HCT116 (cell line): ENCODE data around the gene MTHFD1L. TPM values are rescaled to one million over a fixed set of nuclear protein-coding genes. Genes with fewer than 3 reads are reported as not detected.

ENCODE experiments used
- ATAC-seq: fragments of 200-7000 bp; cut with Tn5 transposase; 2 replicates; pipeline ENCODE4 v1.9.1; 2020; ENCODE audit warnings: mild to moderate bottlenecking, moderate library complexity
- BruUV-seq: library from RNA; stranded (reverse); fragments of 400-500 nt; replicated peaks from 2 replicates; lab custom pipeline; 2021; lab: Mats Ljungman, UMichigan
- CTCF ChIA-PET: fragments of 300-600 bp; sonication (Branson Sonifier 250); formaldehyde crosslinking; loops from one replicate; lab custom pipeline; 2021; ENCODE audit warnings: antibody characterized with exemption; lab: Charles Lee
- POLR2A ChIA-PET: fragments of 300-600, 350-600 bp; sonication (Branson Sonifier 250); formaldehyde crosslinking; loops from one replicate; lab custom pipeline; 2021; ENCODE audit warnings: antibody characterized with exemption; lab: Charles Lee
- RAD21 ChIA-PET, 2 experiments: fragments of 300-600 bp; sonication (Branson Sonifier 250); formaldehyde crosslinking; loops; one replicate each; lab custom pipeline; 2023; ENCODE audit warnings: low total read pairs in 2 of 2; ENCODE audit not compliant: uncharacterized antibody in 2 of 2, unreplicated experiment in 2 of 2, low non-redundant PET in 1 of 2; lab: Charles Lee
- DNase-seq: peaks from one replicate; pipeline ENCODE4 v3.0.0-alpha.2; 2010; ENCODE audit warnings: low read depth, low spot score
- H2AFZ ChIP-seq: fragments of 200-600 bp; shearing (Covaris generic), sonication (generic); 2 replicates; pipeline ENCODE4 v1.6.1; 2017; ENCODE audit warnings: low read depth, mixed run types, mixed read lengths, antibody characterized with exemption, low read length; ENCODE audit not compliant: poor library complexity, severe bottlenecking
- H3K27ac ChIP-seq: 2 replicates; pipeline ENCODE4 v1.5.1; 2012; ENCODE audit warnings: low read depth, low read length
- H3K27me3 ChIP-seq: fragments of 200-600 bp; sonication (generic); 2 replicates; pipeline ENCODE4 v1.6.1; 2016; ENCODE audit warnings: mixed run types, low read length, mixed read lengths; ENCODE audit not compliant: insufficient read depth
- H3K36me3 ChIP-seq, 2 experiments: fragments of 200-500 bp in 1 of 2; fragments of 200-600 bp in 1 of 2; sonication (Bioruptor generic) in 1 of 2; sonication (generic) in 1 of 2; 2 replicates each; pipeline versions ENCODE4 v1.5.1 to v1.6.1; 2014 to 2016; ENCODE audit warnings: low read length in 2 of 2, inconsistent platforms in 1 of 2, mixed read lengths in 1 of 2, mixed run types in 1 of 2; ENCODE audit not compliant: insufficient read depth in 2 of 2, control insufficient read depth in 1 of 2
- H3K4me1 ChIP-seq, 2 experiments: fragments of 200-600 bp in 1 of 2; sonication (generic) in 1 of 2; 2 replicates each; pipeline versions ENCODE4 v1.5.1 to v1.6.1; 2012 to 2017; ENCODE audit warnings: low read length in 2 of 2, inconsistent platforms in 1 of 2, mild to moderate bottlenecking in 1 of 2, mixed read lengths in 1 of 2, mixed run types in 1 of 2, moderate library complexity in 1 of 2; ENCODE audit not compliant: insufficient read depth in 2 of 2, control insufficient read depth in 1 of 2
- H3K4me2 ChIP-seq: fragments of 200-600 bp; sonication (generic); 2 replicates; pipeline ENCODE4 v1.6.1; 2017; ENCODE audit warnings: mixed run types, low read length, mixed read lengths
- H3K4me3 ChIP-seq, 2 experiments: fragments of 200-600 bp in 1 of 2; sonication (generic) in 1 of 2; replicated peaks in 1 of 2; 2 replicates each; pipeline ENCODE4 v1.5.1; 2011 to 2016; ENCODE audit warnings: low read length in 2 of 2, control low read depth in 1 of 2, low read depth in 1 of 2, mild to moderate bottlenecking in 1 of 2, mixed read lengths in 1 of 2, mixed run types in 1 of 2
- H3K79me2 ChIP-seq: fragments of 200-600 bp; sonication (generic); 2 replicates; pipeline ENCODE4 v1.6.1; 2017; ENCODE audit warnings: mild to moderate bottlenecking, mixed run types, low read length, moderate library complexity, mixed read lengths; ENCODE audit not compliant: insufficient read depth
- H3K9ac ChIP-seq: fragments of 200-600 bp; sonication (generic); 2 replicates; pipeline ENCODE4 v1.6.1; 2016; ENCODE audit warnings: low read length, mixed read lengths
- H3K9me2 ChIP-seq: fragments of 200-600 bp; sonication (generic), shearing (Covaris generic); 2 replicates; pipeline ENCODE4 v1.6.1; 2017; ENCODE audit warnings: mixed run types, mild to moderate bottlenecking, moderate library complexity; ENCODE audit not compliant: insufficient read depth
- H3K9me3 ChIP-seq, 2 experiments: fragments of 200-500 bp in 1 of 2; fragments of 200-600 bp in 1 of 2; sonication (Bioruptor generic) in 1 of 2; sonication (generic) in 1 of 2; 2 replicates each; pipeline ENCODE4 v1.6.1; 2014 to 2017; ENCODE audit warnings: low read length in 2 of 2, mixed read lengths in 2 of 2, inconsistent platforms in 1 of 2, low read depth in 1 of 2, mild to moderate bottlenecking in 1 of 2, mixed run types in 1 of 2, moderate library complexity in 1 of 2; ENCODE audit not compliant: control insufficient read depth in 1 of 2, insufficient read depth in 1 of 2
- H4K20me1 ChIP-seq: fragments of 200-600 bp; sonication (generic), shearing (Covaris generic); 2 replicates; pipeline ENCODE4 v1.6.1; 2017; ENCODE audit warnings: mixed run types, mild to moderate bottlenecking, moderate library complexity; ENCODE audit not compliant: insufficient read depth
- CEBPB ChIP-seq: IDR thresholded peaks from 2 replicates; pipeline ENCODE4 v1.6.1; 2012; ENCODE audit warnings: low read depth
- POLR2AphosphoS5 ChIP-seq: IDR thresholded peaks from 2 replicates; pipeline ENCODE4 v1.6.1; 2011; ENCODE audit warnings: mild to moderate bottlenecking, low read depth, low read length, moderate library complexity
- RAD21 ChIP-seq: IDR thresholded peaks from 2 replicates; pipeline ENCODE4 v1.6.1; 2012; ENCODE audit warnings: low read depth, mild to moderate bottlenecking
- SP1 ChIP-seq: IDR thresholded peaks from 2 replicates; pipeline ENCODE4 v1.6.1; 2012; ENCODE audit warnings: low read depth
- ZNF274 ChIP-seq: fragments of 200-500 bp; sonication (Bioruptor generic); IDR thresholded peaks from 2 replicates; pipeline ENCODE4 v1.6.1; 2014; ENCODE audit warnings: mild to moderate bottlenecking, low read depth, low read length, inconsistent platforms
- intact Hi-C: fragments of 100-400 bp; cut with micrococcal nuclease; formaldehyde crosslinking; loops from 2 replicates; pipeline ENCODE4 v1.10.0; 2022
- total RNA-seq: library from RNA; stranded (reverse); gene quantifications from one replicate; pipeline ENCODE4 v1.2.1, GENCODE V29; 2021; ENCODE audit not compliant: unreplicated experiment
- TF ChIP-seq, protein P1 (sequence below): IDR thresholded peaks from 2 replicates; pipeline ENCODE4 v1.6.1; 2012; ENCODE audit warnings: low read depth

Gene MTHFD1L
- total RNA-seq, 1 experiment from 2014 or later: 127 TPM

DNA sequence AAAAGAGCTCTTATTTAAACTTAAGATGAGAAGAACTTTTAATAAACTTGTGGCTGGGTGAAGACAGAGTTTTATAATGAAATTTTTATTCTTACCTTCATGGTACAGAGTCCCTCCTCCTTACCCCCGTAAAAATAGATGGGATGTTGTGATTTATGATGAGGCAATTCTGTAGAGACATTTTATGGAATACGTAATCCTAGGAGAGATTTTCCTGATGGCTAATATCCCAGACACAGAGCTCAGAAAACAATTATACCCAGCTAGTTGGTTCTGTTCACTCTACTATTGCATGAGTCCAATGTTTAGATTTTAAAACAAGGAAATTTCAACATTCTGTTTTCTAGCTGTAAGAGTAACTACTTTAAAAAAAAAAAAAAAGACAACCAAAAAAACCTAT, 43.4 kb downstream of the MTHFD1L start:
- H3K4me1 ChIP-seq: no peaks in the 10 kb centered on the region
- ChIA-PET POLR2A (no interaction called here), RAD21 (interaction anchor here in 1 of 2 experiments (0.6 kb wide), 1 partner anchor 524 kb away, joined by 3 read pairs; no protein-coding TSS in a partner anchor), CTCF (interaction anchor here (1.9 kb wide), 1 partner anchor 17 kb away, joined by 5 read pairs; no protein-coding TSS in a partner anchor)
- no TSS peak for BruUV-seq
- H3K4me3 ChIP-seq: no peak overlapping the region
- H3K27me3 ChIP-seq: no peaks in the 10 kb centered on the region
- no peaks in the 10 kb centered on the region for H4K20me1 ChIP-seq
- intact Hi-C loops: no loop called here
- H3K79me2 ChIP-seq: peaks cover 35% of the 10 kb centered on the region
- peaks cover 5 to 29% of the 10 kb centered on the region in 2 experiments; a peak in 3 of 4 replicates for H3K36me3 ChIP-seq
- H3K4me2 ChIP-seq: no peak overlapping the region
- TF ChIP-seq RAD21 (no peak), CEBPB (no peak)
- TF ChIP-seq, all 23 proteins: peak for 0
- no peak overlapping the region for H3K27ac ChIP-seq
- H3K9ac ChIP-seq: no peak overlapping the region
- no peak overlapping the region for H2AFZ ChIP-seq
- DNase-seq (no peak), ATAC-seq (no peak)
- no peaks in the 10 kb centered on the region for H3K9me3 ChIP-seq
- no peaks in the 10 kb centered on the region for H3K9me2 ChIP-seq

DNA sequence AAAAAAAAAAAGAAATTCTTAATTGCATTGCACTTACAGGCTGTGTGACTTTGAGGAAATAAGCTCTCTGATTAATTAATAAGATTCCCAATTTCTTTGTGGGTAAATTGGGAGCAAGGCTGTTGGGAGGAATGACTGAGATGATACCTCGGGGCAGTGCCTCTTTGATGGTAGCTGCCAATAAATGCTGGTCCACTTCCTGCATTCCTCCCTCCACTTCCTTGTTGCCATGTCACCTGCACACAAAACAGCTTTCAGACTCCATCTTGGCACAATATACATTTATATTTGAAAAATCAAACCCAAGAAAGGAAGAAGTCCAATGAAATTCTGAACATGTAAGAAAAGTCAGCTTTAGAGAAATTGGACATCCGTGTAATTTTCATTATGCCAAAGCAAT, 45.1 kb downstream of the MTHFD1L start:
- ChIA-PET RAD21 (interaction anchor here in 1 of 2 experiments (1.2 kb wide), 1 partner anchor 44 kb away, joined by 5 read pairs; no protein-coding TSS in a partner anchor), CTCF (interaction anchor here (1.2 kb wide), 1 partner anchor 93 kb away, joined by 4 read pairs; no protein-coding TSS in a partner anchor)

More for the DNA sequence above, 45.1 kb downstream of the MTHFD1L start:
- POLR2A ChIA-PET: interaction anchor here (0.6 kb wide), 1 partner anchor 18 kb away, joined by 6 read pairs; no protein-coding TSS in a partner anchor
- TF ChIP-seq, protein P1, sequence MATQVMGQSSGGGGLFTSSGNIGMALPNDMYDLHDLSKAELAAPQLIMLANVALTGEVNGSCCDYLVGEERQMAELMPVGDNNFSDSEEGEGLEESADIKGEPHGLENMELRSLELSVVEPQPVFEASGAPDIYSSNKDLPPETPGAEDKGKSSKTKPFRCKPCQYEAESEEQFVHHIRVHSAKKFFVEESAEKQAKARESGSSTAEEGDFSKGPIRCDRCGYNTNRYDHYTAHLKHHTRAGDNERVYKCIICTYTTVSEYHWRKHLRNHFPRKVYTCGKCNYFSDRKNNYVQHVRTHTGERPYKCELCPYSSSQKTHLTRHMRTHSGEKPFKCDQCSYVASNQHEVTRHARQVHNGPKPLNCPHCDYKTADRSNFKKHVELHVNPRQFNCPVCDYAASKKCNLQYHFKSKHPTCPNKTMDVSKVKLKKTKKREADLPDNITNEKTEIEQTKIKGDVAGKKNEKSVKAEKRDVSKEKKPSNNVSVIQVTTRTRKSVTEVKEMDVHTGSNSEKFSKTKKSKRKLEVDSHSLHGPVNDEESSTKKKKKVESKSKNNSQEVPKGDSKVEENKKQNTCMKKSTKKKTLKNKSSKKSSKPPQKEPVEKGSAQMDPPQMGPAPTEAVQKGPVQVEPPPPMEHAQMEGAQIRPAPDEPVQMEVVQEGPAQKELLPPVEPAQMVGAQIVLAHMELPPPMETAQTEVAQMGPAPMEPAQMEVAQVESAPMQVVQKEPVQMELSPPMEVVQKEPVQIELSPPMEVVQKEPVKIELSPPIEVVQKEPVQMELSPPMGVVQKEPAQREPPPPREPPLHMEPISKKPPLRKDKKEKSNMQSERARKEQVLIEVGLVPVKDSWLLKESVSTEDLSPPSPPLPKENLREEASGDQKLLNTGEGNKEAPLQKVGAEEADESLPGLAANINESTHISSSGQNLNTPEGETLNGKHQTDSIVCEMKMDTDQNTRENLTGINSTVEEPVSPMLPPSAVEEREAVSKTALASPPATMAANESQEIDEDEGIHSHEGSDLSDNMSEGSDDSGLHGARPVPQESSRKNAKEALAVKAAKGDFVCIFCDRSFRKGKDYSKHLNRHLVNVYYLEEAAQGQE: no peak
- TF ChIP-seq SP1 (no peak), RAD21 (no peak), ZNF274 (no peak), POLR2AphosphoS5 (no peak)
- H2AFZ ChIP-seq: no peak overlapping the region
- no peaks in the 10 kb centered on the region for H3K9me3 ChIP-seq
- no peak overlapping the region for H3K4me3 ChIP-seq
- BruUV-seq: no TSS peak
- H3K27me3 ChIP-seq: no peaks in the 10 kb centered on the region
- peaks cover 33% of the 10 kb centered on the region for H3K79me2 ChIP-seq
- peaks cover 5 to 30% of the 10 kb centered on the region in 2 experiments; a peak in 3 of 4 replicates for H3K36me3 ChIP-seq
- H4K20me1 ChIP-seq: no peaks in the 10 kb centered on the region
- H3K27ac ChIP-seq: no peak overlapping the region
- no peaks in the 10 kb centered on the region for H3K4me1 ChIP-seq
- DNase-seq (no peak), ATAC-seq (no peak)
- intact Hi-C loops: no loop called here
- H3K4me2 ChIP-seq: no peak overlapping the region
- H3K9ac ChIP-seq: no peak overlapping the region
- H3K9me2 ChIP-seq: no peaks in the 10 kb centered on the region
